Measurements from ENCODE around the gene UBTD2.

The UBTD2 gene

GRCh38 chr5:172166030-172166826, 117.3 kb downstream of the UBTD2 start:
- no peak for DNase-seq

DNA sequence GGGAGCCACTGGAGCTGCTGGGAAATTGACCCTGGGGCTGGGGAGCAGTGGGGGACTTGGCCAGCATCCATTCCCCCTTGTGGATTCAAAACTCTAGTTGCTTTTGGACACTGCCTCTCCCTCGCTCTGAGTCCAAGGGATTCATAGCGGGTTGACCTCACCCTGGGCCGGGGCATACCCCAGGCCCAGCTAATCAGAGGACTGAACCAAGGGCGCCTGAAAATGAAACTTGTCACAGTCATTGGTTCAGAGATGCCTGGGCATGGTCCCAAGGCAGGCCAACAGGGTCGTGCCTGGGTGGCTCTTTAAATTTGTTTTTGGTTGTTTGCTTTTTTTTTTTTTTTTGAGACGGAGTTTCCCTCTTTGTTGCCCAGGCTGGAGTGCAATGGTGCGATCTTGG, 118.1 kb downstream of the UBTD2 start:
- no peak for DNase-seq

DNA sequence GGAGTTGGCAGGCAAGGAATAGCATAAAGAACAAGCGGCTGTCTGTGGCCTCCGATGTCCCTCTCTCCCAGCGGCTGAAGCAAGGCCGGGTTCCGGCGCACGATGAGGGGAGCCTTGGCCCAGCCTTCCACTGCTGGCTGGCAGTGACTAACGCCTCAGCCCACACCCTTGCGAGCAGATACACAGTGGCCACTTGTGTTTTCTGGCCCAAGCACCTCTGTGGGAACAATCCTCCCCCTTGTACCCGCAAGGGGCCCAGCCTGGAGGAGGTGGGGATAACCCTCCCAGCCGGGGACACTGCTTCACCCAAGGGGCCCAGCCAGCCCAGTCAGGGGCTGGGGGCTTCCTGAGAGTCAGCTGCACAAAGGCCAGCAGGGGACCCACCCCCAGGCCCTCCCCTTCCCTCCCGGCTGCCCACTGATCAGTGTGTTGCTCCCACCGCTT, 118.8 kb downstream of the UBTD2 start:
- no peak for DNase-seq

- DNase-seq = peak; percentile 77 to 93
Measured at GRCh38 chr5:172163346-172163745, 120.2 kb downstream of the UBTD2 start.

- no peak for DNase-seq
Measured at GRCh38 chr5:172162987-172163343, 120.6 kb downstream of the UBTD2 start.

- DNase-seq = no peak
Measured at GRCh38 chr5:172162323-172162986, 121.1 kb downstream of the UBTD2 start.

GRCh38 chr5:172160506-172160905, 123.1 kb downstream of the UBTD2 start:
- DNase-seq = no peak
